Mesodermal cell (in vitro differentiated cells): Measurements from ENCODE around the gene MED26.

ENCODE experiments used
- H3K27ac ChIP-seq: 2 replicates; pipeline ENCODE4 v1.7.0; 2013; ENCODE audit warnings: mild to moderate bottlenecking, low read depth, low read length, moderate library complexity; ENCODE audit not compliant: severe bottlenecking
- H3K36me3 ChIP-seq: 2 replicates; pipeline ENCODE4 v1.7.1; 2013; ENCODE audit warnings: mild to moderate bottlenecking, low read length, moderate library complexity; ENCODE audit not compliant: control insufficient read depth, insufficient read depth
- H3K4me1 ChIP-seq: one replicate; pipeline ENCODE4 v1.7.1; 2013; ENCODE audit warnings: mild to moderate bottlenecking, low read length; ENCODE audit not compliant: insufficient read depth, control insufficient read depth, poor library complexity, severe bottlenecking
- H3K4me3 ChIP-seq: 2 replicates; pipeline ENCODE4 v1.7.0; 2013; ENCODE audit warnings: low read length, control low read depth, mild to moderate bottlenecking; ENCODE audit not compliant: insufficient read depth, poor library complexity, severe bottlenecking; ENCODE audit errors: extremely low read depth
- H3K9me3 ChIP-seq: 2 replicates; pipeline ENCODE4 v1.7.1; 2013; ENCODE audit warnings: mild to moderate bottlenecking, low read length, moderate library complexity; ENCODE audit not compliant: control insufficient read depth
- WGBS, 2 experiments: methylation state at CpG; one replicate each; pipeline ENCODE4 v1.1.5; 2013; ENCODE audit warnings: missing lambda C conversion rate in 2 of 2; ENCODE audit not compliant: insufficient coverage in 2 of 2; 5-methylcytosine and 5-hydroxymethylcytosine counted together

Gene MED26

GRCh38 chr19:16600824-16601223, 27.2 kb downstream of the MED26 start:
- H3K36me3 ChIP-seq, result peaks cover 4% of the 10 kb centered on the region
- H3K9me3 ChIP-seq, result no peaks in the 10 kb centered on the region
- no peak overlapping the region for H3K4me3 ChIP-seq
- H3K27ac ChIP-seq, result no peak overlapping the region
- 89 to 98% methylated on average over 4 to 5 of the region's 5 CpGs for WGBS, 2 experiments
- H3K4me1 ChIP-seq, result no peaks in the 10 kb centered on the region

- H3K4me3 ChIP-seq, result no peak overlapping the region
- H3K4me1 ChIP-seq, result no peaks in the 10 kb centered on the region
- H3K27ac ChIP-seq, result no peak overlapping the region
- no peaks in the 10 kb centered on the region for H3K9me3 ChIP-seq
- H3K36me3 ChIP-seq, result peaks cover 4% of the 10 kb centered on the region
- WGBS, 2 experiments, result 93 to 100% methylated on average over 5 to 6 of the region's 6 CpGs
These were observed 28.2 kb downstream of the MED26 start for GRCh38 chr19:16599655-16600346.

GRCh38 chr19:16598848-16599247, 29.2 kb downstream of the MED26 start:
- H3K4me1 ChIP-seq, result no peaks in the 10 kb centered on the region
- WGBS, 2 experiments, result 92% methylated on average over 4 of the region's 4 CpGs; no CpG with 5 or more reads in 1 of the 2 experiments
- H3K4me3 ChIP-seq, result no peak overlapping the region
- H3K36me3 ChIP-seq, result peaks cover 4% of the 10 kb centered on the region
- no peak overlapping the region for H3K27ac ChIP-seq
- H3K9me3 ChIP-seq, result no peaks in the 10 kb centered on the region

- Histone ChIP-seq H3K9me3 (no peaks in the 10 kb centered on the region), H3K27ac (no peak overlapping the region), H3K4me1 (peaks cover 15% of the 10 kb centered on the region), H3K36me3 (peaks cover 4% of the 10 kb centered on the region), H3K4me3 (no peak overlapping the region)
- WGBS, 2 experiments, result 96 to 98% methylated on average over 6 to 9 of the region's 9 CpGs
These were observed 31.6 kb downstream of the MED26 start for GRCh38 chr19:16596399-16596798.

GRCh38 chr19:16595097-16595496, 32.9 kb downstream of the MED26 start:
- Histone ChIP-seq H3K9me3 (no peaks in the 10 kb centered on the region), H3K4me3 (no peak overlapping the region), H3K36me3 (peaks cover 4% of the 10 kb centered on the region), H3K27ac (no peak overlapping the region), H3K4me1 (peaks cover 15% of the 10 kb centered on the region)
- WGBS, 2 experiments, result 98% methylated on average over 5 to 8 of the region's 8 CpGs

- Histone ChIP-seq H3K4me1 (peaks cover 15% of the 10 kb centered on the region), H3K27ac (no peak overlapping the region), H3K4me3 (no peak overlapping the region), H3K9me3 (no peaks in the 10 kb centered on the region), H3K36me3 (peaks cover 4% of the 10 kb centered on the region)
- WGBS, 2 experiments, result 90 to 96% methylated on average over 5 of the region's 5 CpGs
These were observed 33.3 kb downstream of the MED26 start for GRCh38 chr19:16594681-16595091.

- WGBS, 2 experiments, result 100% methylated on average over 7 to 8 of the region's 10 CpGs
- Histone ChIP-seq H3K36me3 (peaks cover 4% of the 10 kb centered on the region), H3K4me1 (peaks cover 15% of the 10 kb centered on the region), H3K9me3 (no peaks in the 10 kb centered on the region), H3K4me3 (no peak overlapping the region), H3K27ac (no peak overlapping the region)
These were observed 33.8 kb downstream of the MED26 start for GRCh38 chr19:16594131-16594586.

- Histone ChIP-seq H3K36me3 (peaks cover 4% of the 10 kb centered on the region), H3K9me3 (no peaks in the 10 kb centered on the region), H3K27ac (no peak overlapping the region), H3K4me1 (peaks cover 25% of the 10 kb centered on the region), H3K4me3 (no peak overlapping the region)
- 94 to 95% methylated on average over 2 of the region's 4 CpGs for WGBS, 2 experiments
These were observed 34.8 kb downstream of the MED26 start for GRCh38 chr19:16593181-16593580.

- Histone ChIP-seq H3K4me1 (peaks cover 37% of the 10 kb centered on the region), H3K27ac (no peak overlapping the region), H3K4me3 (no peak overlapping the region), H3K36me3 (no peaks in the 10 kb centered on the region), H3K9me3 (no peaks in the 10 kb centered on the region)
- WGBS, 2 experiments, result 84 to 90% methylated on average over 7 to 8 of the region's 10 CpGs
These were observed 36.0 kb downstream of the MED26 start for GRCh38 chr19:16591803-16592556.

GRCh38 chr19:16590876-16591802, 36.9 kb downstream of the MED26 start:
- 83 to 89% methylated on average over 5 to 7 of the region's 9 CpGs for WGBS, 2 experiments
- H3K4me3 ChIP-seq, result no peak overlapping the region
- H3K9me3 ChIP-seq, result no peaks in the 10 kb centered on the region
- H3K36me3 ChIP-seq, result no peaks in the 10 kb centered on the region
- H3K27ac ChIP-seq, result no peak overlapping the region
- H3K4me1 ChIP-seq, result peaks cover 45% of the 10 kb centered on the region
